DMS79 (cell line): Measurements from ENCODE around the gene ZNF688.
"Not testable (repeated sequence)": the region's sequence is repeated elsewhere in the genome, so short reads cannot be mapped to it uniquely, and the experiment has no call there.

Experiments
- DNase-seq: peaks from one replicate; lab custom pipeline; 2025; lab: John Stamatoyannopoulos, UW

The ZNF688 gene

DNA sequence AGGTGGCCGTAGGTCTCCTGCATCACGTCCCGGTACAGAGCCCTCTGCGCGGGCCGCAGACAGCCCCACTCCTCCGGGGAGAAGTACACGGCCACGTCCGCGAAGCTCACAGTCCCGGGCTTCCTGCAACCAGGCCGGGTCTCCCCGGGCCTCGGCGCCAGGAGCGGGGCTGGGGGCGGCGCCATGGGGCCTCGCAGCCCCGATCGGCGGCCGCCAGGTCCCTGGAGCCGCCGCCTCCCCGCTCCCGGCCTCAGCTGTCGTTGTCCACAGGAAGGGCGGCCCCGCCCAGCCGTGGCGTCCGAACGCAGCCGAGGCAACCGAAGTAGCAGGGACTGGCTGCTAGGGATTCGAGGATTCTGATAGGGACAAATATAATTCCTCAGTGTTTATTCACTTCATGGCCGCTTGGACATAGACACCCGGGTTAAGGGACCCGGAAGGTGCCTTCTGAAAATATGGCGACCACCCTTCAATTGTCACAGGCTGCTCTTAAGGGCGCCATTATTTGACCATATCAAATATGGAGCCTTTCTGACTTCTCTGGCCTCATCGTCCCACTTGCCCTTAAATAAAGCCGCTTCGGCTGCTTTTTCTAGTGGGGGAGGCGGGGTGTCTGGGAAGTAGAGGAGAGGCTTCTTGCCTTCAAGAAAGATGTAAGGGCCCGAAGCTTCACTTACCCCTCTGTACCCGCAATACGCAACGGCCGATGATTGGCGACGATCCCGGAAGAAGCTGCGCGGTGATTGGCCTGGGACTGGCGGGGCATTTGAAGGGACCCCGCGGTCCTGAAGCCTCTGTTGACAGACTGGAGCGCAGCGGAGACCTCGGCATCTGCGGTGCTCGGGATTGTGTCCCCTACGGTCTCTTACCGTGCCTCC is at the start of gene ZNF688:
Gene ZNF688 (minus strand): TSS at position 270 of the 878 bp plus-strand sequence. CDS start 85 bp downstream, at position 185.
- DNase-seq: peak; percentile 99

DNA sequence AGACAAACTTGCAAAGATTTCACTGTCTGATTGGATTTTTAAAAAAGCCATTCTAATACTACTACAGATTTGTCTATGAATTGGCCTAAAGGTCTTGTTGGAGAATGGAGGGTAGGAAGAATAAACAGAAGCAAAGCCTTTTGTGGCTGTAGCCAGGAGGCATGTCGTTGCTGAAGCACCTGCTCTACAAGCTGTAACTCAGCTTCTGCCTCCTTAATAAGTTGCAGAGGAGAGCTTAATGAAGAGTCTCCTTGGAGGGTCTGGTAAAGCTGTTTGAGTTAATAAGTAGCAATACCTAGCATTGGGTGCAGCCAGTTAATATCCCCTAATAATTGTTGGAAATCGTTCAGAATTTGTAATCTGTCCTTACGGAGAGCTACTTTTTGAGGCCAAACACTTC is 48.7 kb upstream of the ZNF688 start:
- peak; percentile 56 for DNase-seq

DNA sequence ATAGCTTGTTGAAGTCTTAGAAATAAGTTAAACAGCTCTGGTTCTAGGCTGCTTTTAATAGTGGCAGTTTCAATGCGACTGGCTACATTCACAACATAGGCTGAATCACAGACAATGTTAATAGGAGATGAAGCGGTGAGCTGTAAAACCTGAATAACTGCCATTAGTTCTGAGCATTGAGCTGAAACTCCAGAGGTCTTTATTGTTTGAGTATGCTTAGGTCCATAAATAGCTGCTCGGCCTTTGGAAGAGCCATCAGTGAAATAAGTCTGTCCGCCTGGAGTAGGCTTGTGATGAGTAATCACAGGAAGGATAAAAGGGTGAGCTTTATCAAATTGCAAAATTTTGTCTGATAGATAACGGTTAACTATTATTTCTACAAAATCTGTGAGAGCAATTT is 48.1 kb upstream of the ZNF688 start:
- DNase-seq: peak; percentile 22

DNA sequence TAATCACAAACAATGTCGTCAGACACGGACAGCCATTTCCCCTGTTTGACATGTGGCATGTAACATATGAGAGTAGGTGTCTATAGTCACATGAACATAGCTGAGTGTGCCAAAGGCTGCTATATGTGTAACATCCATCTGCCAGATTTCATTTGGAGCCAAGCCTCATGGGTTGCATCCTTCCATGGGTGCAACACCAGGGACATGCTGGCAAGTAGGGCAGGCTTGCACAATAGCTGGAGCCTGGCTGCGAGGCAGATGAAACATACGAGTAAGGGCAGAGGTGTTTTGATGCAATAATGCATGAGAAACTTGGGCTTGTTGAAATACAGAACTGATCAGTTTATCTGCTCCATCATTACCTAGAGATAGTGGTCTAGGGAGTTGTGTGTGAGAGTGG is 47.7 kb upstream of the ZNF688 start:
- no peak for DNase-seq

DNA sequence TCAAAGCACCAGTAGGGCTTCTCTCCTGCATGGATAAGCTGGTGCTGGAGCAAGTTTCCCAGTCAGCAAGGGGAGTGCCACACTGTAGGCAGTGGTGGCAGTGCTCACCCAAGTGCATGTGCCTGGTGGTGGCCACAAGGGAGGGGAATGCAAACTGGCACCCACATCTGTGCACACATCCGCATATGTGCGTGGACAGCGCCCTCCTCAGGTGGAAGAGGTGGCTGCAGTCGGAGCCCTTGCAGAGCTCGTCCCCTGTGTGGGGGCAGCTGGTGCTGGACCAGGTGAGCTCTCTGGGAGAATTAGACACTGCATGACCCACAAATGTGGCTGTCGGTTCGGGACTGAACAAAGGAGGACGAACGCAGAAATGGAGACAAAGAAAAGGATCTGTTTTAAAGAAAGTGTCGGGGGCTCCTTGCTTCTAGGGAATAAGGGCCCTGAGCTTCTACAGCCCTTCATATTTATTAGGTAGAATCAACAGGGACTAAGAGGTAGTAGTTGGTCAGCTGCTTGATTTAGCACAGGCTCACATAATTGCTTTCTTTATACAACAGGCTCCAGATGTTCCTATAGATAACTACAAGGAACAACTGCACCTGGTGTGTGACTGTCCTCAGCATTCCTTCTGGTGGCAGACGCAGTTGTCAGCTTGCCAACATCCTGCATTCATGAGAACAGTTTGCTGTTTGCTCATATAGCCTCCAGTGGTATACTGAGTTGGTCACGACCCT is 44.0 kb upstream of the ZNF688 start:
- DNase-seq: peak; percentile 66

DNA sequence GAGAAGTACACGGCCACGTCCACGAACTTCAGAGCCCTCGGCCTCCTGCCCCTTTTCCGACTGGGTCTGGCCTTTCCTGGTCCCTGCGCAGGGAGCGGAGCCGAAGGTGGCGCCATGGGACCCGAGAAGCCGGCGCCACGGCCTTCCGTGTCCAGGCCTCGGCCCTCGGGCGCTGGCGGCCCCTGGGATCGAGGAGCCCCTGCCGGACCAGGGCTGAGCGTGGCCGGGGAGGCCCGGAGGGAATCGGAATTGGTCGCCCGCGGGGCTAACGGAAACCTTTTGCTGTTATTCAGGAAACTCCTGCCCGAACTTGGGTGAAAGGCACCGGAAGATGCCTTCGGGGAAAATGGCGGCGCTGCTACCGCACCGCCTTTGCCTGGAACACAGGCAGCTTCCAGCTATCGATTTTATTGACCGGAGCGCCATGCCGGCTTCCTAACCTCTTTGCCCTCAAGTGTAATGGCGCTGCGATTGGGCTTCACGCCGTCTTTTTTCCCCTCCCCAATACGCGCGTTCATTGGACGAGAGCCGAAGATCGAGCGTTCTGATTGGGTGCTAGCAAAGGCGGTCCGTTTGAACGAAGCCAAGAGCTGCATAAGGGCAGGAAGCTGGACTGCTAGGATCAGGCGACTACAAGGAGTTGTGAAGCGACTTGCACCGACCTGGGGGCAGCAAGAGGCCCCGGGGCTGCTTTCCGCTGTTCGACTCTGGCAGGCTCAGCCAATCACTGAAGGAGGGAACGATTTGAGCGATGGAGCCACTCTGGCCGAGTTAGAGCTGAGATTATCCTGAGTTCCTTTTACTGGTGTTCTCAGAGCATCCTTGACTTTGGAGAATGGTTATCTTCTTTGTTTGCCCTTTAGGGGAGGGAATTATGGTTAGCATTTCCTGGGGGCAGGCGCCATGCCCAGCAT is 38.7 kb upstream of the ZNF688 start, which contains the start of gene ZNF689:
Gene ZNF689 (minus strand): TSS at position 464 of the 914 bp plus-strand sequence. CDS start 348 bp downstream, at position 116.
- DNase-seq: peak; percentile 98

DNA sequence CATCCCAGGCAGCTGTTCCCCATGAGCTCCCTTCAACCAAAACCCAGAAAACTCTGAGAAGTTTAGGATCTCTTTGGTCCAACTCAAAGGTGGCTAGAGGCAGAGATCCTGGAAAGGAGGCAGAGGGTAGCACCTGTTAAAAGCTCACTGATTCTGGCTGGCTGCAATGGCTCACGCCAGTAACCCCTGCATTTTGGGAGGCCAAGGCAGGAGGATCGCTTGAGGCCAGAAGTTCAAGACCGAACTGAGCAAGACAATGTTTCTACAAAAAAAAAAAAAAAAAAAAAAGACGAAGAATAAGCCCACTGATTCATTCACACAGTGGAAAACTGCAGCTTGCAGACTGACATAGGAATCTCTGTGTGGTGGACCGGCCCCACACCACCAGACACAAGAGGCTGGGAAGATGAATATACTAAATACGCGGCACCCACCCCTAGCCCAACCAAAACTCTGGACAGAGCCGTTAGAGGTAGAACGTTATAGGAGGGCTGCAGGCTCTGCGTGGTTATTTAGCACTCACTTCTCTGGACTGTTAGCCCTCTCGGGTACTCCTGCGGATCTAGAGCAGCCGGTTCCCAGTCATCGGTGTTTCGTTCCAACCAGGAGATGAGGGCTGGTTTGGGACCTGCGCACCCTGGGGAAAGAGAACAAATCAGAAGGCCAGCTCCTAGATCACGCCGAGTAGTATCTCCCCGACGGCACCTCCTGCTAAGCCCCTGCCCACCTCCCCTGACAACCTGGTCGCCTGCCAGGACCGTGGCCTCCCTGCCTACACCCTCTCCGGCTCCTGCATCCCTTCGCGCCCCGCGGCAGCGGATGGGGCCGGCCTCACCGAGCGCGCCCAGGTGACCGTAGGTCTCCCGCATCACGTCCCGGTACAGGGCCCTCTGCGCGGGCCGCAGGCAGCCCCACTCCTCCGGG is 37.8 kb upstream of the ZNF688 start:
- DNase-seq: peak; percentile 42

DNA sequence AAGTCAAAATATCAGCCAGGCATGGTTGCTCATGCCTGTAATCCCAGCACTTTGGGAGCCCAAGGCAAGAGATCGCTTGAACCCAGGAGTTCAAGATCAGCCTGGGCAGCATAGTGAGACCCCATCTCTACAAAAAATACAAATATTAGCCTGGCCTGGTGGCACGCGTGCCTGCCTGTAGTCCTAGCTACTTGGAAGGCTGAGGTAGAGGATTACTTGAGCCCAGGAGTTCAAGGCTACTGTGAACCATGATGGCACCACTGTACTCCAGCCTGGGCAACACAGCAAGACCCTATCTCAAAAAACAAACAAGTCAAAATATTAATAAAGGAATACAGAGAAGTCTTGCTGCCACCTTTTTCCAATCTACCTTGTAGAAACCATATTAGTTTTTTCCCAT is 34.5 kb upstream of the ZNF688 start:
- DNase-seq: no peak

DNA sequence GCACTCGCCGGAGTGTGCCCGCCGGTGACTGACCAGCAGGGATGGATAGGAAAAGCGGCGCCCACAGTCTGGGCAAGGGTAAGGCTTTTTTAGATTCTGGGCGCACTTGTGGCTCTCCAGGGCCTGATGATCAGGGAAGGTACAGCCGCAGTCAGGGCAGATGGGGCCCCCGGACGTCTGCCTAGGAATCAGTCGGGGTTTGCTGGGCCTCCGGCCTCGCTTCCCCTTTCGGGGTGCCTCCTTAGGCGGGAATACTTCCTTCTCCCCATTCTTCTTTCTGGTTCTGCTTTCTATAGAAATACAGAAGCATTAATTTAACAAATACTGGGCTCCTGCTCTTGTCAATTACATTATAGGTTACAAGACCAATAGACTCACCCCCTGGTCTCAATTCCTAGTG is 33.6 kb upstream of the ZNF688 start:
- DNase-seq: no peak

DNA sequence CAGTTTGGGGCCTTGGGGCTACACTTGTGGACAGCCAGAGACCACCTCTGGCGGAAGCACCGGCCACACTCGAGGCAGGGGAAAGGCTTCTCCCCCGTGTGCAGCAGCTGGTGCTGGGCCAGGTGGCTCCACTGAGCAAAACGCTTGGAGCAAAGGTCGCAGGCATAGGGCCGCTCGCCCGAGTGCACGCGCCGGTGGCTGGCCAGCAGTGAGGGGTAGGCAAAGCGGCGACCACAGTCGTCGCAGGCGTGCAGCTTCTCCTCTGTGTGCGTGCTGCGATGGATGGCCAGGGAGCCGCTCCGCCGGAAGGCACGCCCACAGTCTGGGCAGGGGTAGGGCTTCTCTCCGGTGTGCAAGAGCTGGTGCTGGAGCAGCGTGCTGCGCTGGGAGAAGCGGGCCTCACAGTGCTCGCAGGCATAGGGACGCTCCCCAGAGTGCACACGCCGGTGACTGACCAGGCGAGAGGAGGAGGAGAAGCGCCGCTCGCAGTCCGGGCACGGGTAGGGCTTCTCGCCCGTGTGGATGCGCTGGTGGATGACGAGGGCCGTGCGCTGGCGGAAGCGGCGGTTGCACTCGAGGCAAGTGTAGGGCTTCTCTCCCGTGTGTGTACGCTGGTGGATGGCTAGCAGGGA is 32.9 kb upstream of the ZNF688 start:
- DNase-seq: no peak

DNA sequence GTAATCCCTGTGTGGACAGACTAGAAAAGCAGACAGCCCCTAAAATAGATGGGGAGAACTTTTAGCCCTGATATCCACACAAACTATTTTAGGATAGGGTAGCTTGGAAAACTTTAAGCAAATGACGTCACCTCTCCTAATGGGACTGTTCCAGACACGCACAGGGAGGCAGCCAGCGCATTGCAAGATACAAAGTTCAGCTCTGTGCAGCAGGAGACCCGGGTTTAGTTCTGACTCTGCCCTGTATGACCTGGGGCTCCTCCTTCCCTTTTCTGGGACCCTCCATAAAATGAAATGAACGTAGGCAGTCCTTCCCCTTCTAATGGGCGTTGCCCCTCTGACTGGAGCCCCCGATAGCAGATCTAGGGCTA is 32.4 kb upstream of the ZNF688 start:
- DNase-seq: no peak

DNA sequence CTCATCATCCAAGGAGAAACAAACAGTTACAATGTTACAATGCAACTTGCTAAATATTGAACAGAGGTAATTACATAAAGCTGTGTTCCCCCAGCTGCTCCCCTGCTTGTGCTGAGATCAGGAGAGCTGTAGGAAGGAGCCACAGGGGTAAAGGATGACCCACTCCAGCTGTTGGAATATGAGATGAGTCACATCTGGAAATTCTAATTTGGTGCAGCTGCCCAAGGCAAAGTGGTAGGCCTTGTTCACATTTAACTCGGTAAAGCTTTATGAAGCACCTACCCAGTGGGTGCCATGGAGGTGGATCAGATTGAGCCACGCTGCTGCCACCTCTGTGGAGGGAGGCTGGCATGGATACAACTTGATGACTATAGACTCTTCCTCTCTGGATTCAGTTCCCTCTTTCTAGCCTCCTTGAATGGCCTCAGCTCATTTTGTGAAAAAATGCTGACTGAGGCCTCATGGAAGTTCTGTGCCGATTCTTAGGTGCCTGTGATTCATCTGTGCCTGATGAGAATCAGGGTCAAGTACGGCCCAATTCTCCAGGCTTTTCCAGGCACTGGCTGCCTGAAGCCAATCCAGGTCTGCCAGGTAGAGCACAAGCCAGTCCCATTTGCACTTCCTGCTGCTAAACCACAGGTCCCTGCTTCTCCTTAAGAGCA is 31.2 kb upstream of the ZNF688 start:
- no peak for DNase-seq

DNA sequence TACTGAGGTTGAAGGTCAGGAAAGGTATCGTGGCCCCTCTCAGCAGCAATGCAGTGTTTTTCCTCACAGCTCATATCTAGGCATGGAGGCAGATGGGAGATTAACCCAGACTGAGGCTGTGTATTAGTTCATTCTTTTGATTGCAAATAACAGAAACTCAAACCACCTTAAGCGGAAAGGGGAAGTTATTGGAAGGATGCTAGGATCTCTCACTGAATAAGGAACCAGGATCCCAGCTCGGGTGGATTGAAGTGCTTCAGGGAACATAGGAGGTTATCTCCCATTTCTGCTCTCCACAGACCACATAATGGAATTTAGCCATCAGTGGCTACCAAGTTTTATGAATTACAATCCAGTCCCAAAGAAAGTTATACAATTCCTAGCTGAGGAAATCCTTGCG is 30.5 kb upstream of the ZNF688 start:
- no peak for DNase-seq

DNA sequence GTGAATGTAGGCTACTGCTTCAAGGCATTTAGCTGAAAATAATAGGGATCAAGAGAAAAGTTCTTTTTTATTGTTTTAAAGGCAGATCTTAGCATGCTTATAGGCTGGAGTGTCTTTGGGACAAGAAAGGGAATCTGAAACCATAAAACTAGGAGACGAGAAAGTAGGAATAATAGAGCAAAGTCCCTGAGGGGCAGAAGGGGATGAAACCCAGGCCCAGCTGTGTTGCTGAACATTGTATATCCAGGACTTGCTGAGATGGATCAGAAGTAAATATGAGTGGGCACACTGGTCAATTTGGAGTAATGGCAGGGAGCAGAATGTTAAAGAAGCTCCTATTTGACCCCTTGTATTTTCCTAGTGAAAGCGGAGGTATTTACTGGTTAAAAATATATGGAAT is 29.4 kb upstream of the ZNF688 start:
- DNase-seq: no peak

DNA sequence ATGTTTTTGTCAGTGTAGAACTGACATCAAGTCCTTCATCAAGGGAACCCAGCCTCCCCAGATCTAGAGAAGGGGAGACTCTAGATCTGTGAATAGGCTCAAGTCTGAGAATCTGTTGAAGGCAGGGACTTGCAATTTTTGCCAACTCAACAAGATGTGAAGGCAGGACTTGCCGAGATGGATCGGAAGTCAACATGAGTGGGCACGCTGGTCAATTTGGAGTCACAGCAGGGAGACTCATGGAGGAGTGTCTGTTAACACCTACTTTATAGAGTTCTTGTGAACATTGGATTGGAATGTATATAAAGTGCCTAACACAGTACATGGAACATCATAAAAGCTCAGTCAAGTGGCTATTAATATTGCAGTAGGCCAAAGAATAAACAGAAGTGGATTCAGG is 28.7 kb upstream of the ZNF688 start:
- DNase-seq: peak; percentile 64

DNA sequence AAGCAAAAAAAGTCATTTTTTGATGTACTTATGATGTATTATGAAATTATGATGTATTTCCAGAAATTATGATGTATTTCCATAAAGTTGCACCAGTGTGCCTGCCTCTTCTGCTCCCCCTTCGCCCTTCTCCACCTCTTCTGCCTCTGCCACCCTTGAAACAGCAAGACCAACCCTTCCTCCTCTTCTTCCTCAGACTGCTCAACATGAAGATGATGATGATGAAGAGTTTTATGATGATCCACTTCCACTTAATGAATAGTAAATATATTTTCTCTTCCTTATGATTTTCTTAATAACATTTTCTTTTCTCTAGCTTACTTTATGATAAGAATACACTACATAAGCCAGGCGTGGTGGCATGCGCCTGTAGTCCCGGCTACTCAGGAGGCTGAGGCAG is 21.4 kb upstream of the ZNF688 start:
- no peak for DNase-seq

DNA sequence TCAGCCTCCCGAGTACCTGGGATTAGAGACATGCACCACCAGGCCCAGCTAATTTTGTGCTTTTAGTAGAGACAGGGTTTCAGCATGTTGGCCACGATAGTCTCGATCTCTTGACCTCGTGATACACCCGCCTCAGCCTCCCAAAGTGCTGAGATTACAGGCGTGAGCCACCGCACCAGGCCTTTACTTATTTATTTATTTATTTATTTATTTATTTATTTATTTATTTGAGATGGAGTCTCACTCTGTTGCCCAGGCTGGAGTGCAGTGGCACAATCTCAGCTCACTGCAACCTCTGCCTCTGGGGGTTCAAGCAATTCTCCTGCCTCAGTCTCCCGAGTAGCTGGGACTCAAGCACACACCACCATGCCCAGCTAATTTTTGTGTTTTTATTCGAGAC is 19.4 kb upstream of the ZNF688 start:
- not testable (repeated sequence) for DNase-seq

DNA sequence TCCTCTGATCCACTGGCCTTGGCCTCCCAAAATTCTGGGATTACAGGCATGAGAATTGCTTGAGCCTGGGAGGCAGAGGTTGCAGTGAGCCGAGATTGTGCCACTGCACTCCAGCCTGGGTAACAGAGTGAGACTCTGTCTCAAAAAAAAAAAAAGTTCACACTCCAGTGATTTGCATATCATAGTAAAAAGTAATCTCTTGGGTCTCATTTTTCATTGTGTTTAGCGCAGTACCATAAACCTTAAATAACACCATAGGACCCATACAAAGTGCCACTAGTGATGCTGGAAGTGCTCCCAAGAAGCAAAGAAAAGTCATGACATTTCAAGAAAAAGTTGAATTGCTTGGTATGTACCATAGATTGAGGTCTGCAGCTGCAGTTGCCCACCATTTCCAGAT is 18.1 kb upstream of the ZNF688 start:
- DNase-seq: not testable (repeated sequence)

DNA sequence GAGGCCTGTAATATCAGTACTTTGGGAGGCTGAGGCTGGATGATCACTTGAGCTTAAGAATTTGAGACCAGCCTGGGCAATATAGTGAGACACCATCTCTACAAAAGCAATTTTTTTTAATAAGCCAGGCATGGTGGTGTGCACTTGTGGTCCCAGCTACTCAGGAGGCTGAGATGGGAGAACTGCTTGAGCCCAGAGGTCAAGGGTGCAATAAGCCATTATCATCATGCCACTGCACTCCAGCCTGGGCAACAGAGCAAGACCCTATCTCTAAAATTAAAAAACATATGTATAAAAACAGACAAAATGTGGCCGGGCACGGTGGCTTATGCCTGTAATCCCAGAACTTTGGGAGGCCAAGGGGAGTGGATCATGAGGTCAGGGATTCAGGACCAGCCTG is 17.1 kb upstream of the ZNF688 start:
- no peak for DNase-seq
